Activated CD4-positive, alpha-beta T cell treated with anti-CD3 and anti-CD28 coated beads, Interleukin-2, amount 10 ng/mL, durations not matched to agents 24 days and 14 days (primary cell): Measurements from ENCODE around the gene RESF1. TPM values are rescaled to one million over a fixed set of nuclear protein-coding genes. Genes with fewer than 3 reads are reported as not detected.

Source experiments
- DNase-seq: peaks from one replicate; pipeline ENCODE4 v3.0.0; 2022
- H3K27ac Mint-ChIP-seq: one replicate; pipeline ENCODE4 v1.8.0; 2022; ENCODE audit warnings: mild to moderate bottlenecking, mixed read lengths
- H3K27me3 Mint-ChIP-seq: one replicate; pipeline ENCODE4 v1.8.0; 2022; ENCODE audit warnings: mixed read lengths
- H3K36me3 Mint-ChIP-seq: one replicate; pipeline ENCODE4 v1.8.0; 2022; ENCODE audit warnings: low read depth, mild to moderate bottlenecking, mixed read lengths
- H3K4me1 Mint-ChIP-seq: one replicate; pipeline ENCODE4 v1.8.0; 2021; ENCODE audit warnings: mixed read lengths
- H3K4me3 Mint-ChIP-seq: one replicate; pipeline ENCODE4 v1.8.0; 2022; ENCODE audit warnings: mild to moderate bottlenecking, moderate library complexity, mixed read lengths
- H3K9me3 Mint-ChIP-seq: one replicate; pipeline ENCODE4 v1.8.0; 2021; ENCODE audit warnings: mixed read lengths
- intact Hi-C: fragments of 100-400 bp; cut with micrococcal nuclease; formaldehyde crosslinking; loops from one replicate; pipeline ENCODE4 v1.15.1; 2023
- total RNA-seq: library from RNA; stranded (reverse); gene quantifications from 2 replicates; pipeline ENCODE4 v1.2.3, GENCODE V29; 2022

Gene RESF1
- total RNA-seq, 1 donor from 2014 or later, result 55.5 TPM

- H3K36me3 Mint-ChIP-seq, result peaks cover 35% of the 10 kb centered on the region
Observed at GRCh38 chr12:31950088-31950487, 9.1 kb upstream of the RESF1 start.

DNA sequence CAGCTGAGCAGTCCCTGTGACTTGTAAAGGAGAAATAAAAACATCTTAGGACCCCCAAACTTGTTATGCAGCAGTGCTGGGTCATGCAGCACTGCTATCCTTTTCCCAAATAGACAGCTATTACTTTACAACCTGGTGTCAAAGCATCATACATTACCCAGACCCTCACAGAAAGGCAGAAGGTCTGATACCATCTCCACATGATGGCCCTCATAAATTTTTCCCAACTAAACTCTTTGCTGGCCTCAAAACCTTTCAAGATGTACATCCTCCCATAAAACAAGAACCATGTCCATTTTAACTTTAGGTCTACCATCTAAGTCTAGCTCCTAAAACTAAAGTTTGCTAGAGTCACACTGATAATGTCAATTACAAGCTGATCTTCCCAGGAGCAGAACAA is 8.7 kb upstream of the RESF1 start:
- H3K27ac Mint-ChIP-seq, result no peak overlapping the region
- H3K9me3 Mint-ChIP-seq, result peaks cover 24% of the 10 kb centered on the region
- no peak overlapping the region for H3K4me3 Mint-ChIP-seq
- intact Hi-C loops, result no loop called here
- H3K4me1 Mint-ChIP-seq, result peaks cover 10% of the 10 kb centered on the region
- no peak for DNase-seq
- no peaks in the 10 kb centered on the region for H3K27me3 Mint-ChIP-seq
- peaks cover 38% of the 10 kb centered on the region for H3K36me3 Mint-ChIP-seq

More at GRCh38 chr12:31950088-31950487, 9.1 kb upstream of the RESF1 start:
- H3K4me1 Mint-ChIP-seq, result peaks cover 6% of the 10 kb centered on the region
- intact Hi-C loops, result no loop called here
- H3K27me3 Mint-ChIP-seq, result no peaks in the 10 kb centered on the region
- DNase-seq, result no peak
- H3K4me3 Mint-ChIP-seq, result no peak overlapping the region
- peaks cover 23% of the 10 kb centered on the region for H3K9me3 Mint-ChIP-seq
- no peak overlapping the region for H3K27ac Mint-ChIP-seq

- no peak overlapping the region for H3K27ac Mint-ChIP-seq
- DNase-seq, result no peak
- H3K4me3 Mint-ChIP-seq, result no peak overlapping the region
- H3K4me1 Mint-ChIP-seq, result peaks cover 12% of the 10 kb centered on the region
- H3K36me3 Mint-ChIP-seq, result peaks cover 41% of the 10 kb centered on the region
- no peaks in the 10 kb centered on the region for H3K27me3 Mint-ChIP-seq
- intact Hi-C loops, result no loop called here
- H3K9me3 Mint-ChIP-seq, result peaks cover 24% of the 10 kb centered on the region
Observed at GRCh38 chr12:31951008-31951407, 8.2 kb upstream of the RESF1 start.

DNA sequence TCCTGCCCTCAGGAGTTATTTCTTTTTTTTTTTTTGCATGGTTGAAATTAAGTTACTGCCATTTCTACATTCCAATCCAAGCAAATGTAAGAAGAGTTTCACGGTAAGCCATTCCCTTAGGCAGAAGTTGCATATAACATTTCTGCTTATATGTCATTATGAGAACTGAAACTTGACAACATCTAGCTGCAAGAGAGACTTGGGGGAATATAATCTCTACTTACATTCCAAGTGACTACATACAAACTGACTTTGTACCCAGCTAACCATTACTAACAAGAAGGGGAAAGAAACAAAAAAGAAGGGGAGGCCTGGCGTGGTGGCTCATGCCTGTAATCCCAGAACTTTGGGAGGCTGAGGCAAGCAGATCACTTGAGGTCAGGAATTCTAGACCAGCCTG is 7.3 kb upstream of the RESF1 start:
- no peak overlapping the region for H3K27ac Mint-ChIP-seq
- DNase-seq, result no peak
- peaks cover 29% of the 10 kb centered on the region for H3K9me3 Mint-ChIP-seq
- no peaks in the 10 kb centered on the region for H3K27me3 Mint-ChIP-seq
- peaks cover 17% of the 10 kb centered on the region for H3K4me1 Mint-ChIP-seq
- peaks cover 45% of the 10 kb centered on the region for H3K36me3 Mint-ChIP-seq
- intact Hi-C loops, result no loop called here
- no peak overlapping the region for H3K4me3 Mint-ChIP-seq

- no peak overlapping the region for H3K4me3 Mint-ChIP-seq
- H3K9me3 Mint-ChIP-seq, result peaks cover 26% of the 10 kb centered on the region
- DNase-seq, result no peak
- intact Hi-C loops, result no loop called here
- H3K4me1 Mint-ChIP-seq, result peaks cover 20% of the 10 kb centered on the region
- no peaks in the 10 kb centered on the region for H3K27me3 Mint-ChIP-seq
- no peak overlapping the region for H3K27ac Mint-ChIP-seq
- peaks cover 46% of the 10 kb centered on the region for H3K36me3 Mint-ChIP-seq
Observed at GRCh38 chr12:31952418-31952817, 6.8 kb upstream of the RESF1 start.

- Mint-ChIP-seq H3K27me3 (no peaks in the 10 kb centered on the region), H3K36me3 (peaks cover 39% of the 10 kb centered on the region), H3K4me3 (no peak overlapping the region), H3K9me3 (peaks cover 14% of the 10 kb centered on the region), H3K4me1 (peaks cover 31% of the 10 kb centered on the region), H3K27ac (no peak overlapping the region)
- intact Hi-C loops, result no loop called here
- no peak for DNase-seq
Observed at GRCh38 chr12:31954925-31955858, 4.0 kb upstream of the RESF1 start.

GRCh38 chr12:31958569-31959160 is 550 bp upstream of the RESF1 start:
- H3K27ac Mint-ChIP-seq, result peak overlapping the region; percentile 99
- H3K9me3 Mint-ChIP-seq, result peaks cover 8% of the 10 kb centered on the region
- peak overlapping the region; percentile 93 for H3K4me3 Mint-ChIP-seq
- H3K27me3 Mint-ChIP-seq, result no peaks in the 10 kb centered on the region
- intact Hi-C loops, result loop anchor here (1.0 to 2.0 kb wide), 7 partner anchors 33 to 796 kb away; partner anchors contain the start of genes ETFBKMT and YARS2
- peaks cover 48% of the 10 kb centered on the region for H3K36me3 Mint-ChIP-seq
- H3K4me1 Mint-ChIP-seq, result peaks cover 54% of the 10 kb centered on the region
- no peak for DNase-seq

DNA sequence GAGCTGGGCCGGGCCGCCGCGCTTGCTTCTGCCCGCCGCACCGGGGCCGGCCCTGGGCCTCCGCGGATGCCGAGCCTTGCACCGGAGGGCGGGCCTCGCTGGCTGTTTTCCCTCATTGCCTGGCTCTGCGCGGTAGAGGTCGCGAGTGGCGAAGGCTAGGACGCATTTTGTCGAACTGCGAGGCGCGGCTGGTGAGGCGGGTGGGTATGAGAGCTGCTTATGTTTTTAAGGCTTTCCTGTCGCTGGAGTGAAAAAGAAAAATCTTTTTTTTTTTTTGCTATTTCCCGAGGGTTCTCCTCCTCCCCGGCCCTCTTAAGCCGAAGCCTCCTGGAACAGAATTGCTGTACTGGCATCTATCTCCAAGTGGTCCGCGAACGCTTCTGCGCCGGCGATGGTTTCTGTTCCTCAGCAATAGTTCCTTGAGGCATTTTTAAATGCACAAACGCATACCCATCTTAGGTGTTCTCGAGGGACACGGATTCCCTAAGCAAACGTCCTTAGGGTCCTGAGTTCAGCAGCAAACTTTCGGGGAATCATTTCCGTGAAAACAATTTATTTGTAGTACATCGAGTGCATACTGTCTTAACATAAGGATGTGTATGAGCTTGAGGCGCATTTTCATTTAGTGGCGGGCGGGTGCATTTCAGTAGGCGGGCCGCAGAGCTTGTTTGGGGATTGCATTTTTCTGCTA is 631 bp downstream of the RESF1 start:
- H3K27ac Mint-ChIP-seq, result peak overlapping the region; percentile 98

DNA sequence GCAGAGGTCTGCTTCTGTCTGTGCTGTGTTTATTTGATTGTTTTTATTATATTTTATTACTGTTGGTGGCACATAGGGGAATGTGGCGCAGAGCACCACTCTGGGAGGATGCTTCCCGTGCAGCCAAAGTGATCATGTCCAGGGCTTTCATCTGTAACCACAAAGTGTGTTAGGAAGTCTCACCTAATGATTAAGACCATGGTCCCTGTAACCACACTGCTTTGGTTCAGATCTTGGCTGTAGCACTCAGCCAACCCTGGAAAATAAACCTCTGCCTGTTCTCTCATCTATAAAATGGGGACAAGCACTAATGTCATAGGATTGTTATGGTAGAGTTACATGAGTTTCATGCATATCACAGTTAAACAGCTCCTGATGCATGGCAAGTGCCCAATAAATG is 1.9 kb downstream of the RESF1 start:
- intact Hi-C loops, result loop anchor here (2.0 to 10.0 kb wide), 7 partner anchors 32 to 636 kb away; partner anchors contain the start of genes BICD1 and SINHCAF
- peaks cover 62% of the 10 kb centered on the region for H3K4me1 Mint-ChIP-seq
- peak; percentile 62 for DNase-seq
- no peaks in the 10 kb centered on the region for H3K27me3 Mint-ChIP-seq
- peak overlapping the region; percentile 98 for H3K27ac Mint-ChIP-seq
- peak overlapping the region; percentile 87 for H3K4me3 Mint-ChIP-seq
- H3K9me3 Mint-ChIP-seq, result peaks cover 8% of the 10 kb centered on the region
- peaks cover 61% of the 10 kb centered on the region for H3K36me3 Mint-ChIP-seq

More for the DNA sequence above, 631 bp downstream of the RESF1 start:
- intact Hi-C loops, result loop anchor here (1.0 to 10.0 kb wide), 16 partner anchors 31 to 795 kb away; partner anchors contain the start of genes BICD1, ETFBKMT, SINHCAF and YARS2
- H3K4me3 Mint-ChIP-seq, result peak overlapping the region; percentile 87
- peaks cover 58% of the 10 kb centered on the region for H3K36me3 Mint-ChIP-seq
- peaks cover 12% of the 10 kb centered on the region for H3K9me3 Mint-ChIP-seq
- no peak for DNase-seq
- peaks cover 62% of the 10 kb centered on the region for H3K4me1 Mint-ChIP-seq
- no peaks in the 10 kb centered on the region for H3K27me3 Mint-ChIP-seq

DNA sequence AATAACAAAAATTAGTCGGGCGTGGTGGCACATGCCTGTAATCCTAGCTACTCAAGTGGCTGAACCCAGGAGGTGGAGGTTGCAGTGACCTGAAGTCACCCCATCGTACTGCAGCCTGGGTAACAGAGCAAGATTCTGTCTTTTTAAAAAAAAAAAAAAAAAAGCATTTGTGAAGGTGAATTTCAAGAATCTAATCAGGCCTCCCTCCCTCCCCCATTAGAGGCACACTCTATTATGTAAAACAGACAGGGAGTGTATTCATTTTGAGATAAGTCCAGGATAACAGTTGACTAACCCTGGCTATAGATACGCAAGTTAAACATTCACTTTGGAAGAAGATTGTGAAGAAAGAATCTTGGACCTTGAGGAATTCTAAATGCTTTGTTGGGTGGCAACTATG is 2.9 kb downstream of the RESF1 start:
- peaks cover 67% of the 10 kb centered on the region for H3K4me1 Mint-ChIP-seq

GRCh38 chr12:31964280-31964679 is 5.1 kb downstream of the RESF1 start:
- intact Hi-C loops, result loop anchor here (5.0 to 10.0 kb wide), 4 partner anchors 162 to 639 kb away; partner anchors contain the start of gene SINHCAF
- Mint-ChIP-seq H3K4me3 (peak overlapping the region; percentile 23), H3K27ac (peak overlapping the region; percentile 16), H3K9me3 (peaks cover 10% of the 10 kb centered on the region), H3K27me3 (no peaks in the 10 kb centered on the region), H3K4me1 (peaks cover 61% of the 10 kb centered on the region), H3K36me3 (peaks cover 74% of the 10 kb centered on the region)
- DNase-seq, result no peak

More for the DNA sequence above, 2.9 kb downstream of the RESF1 start:
- peaks cover 10% of the 10 kb centered on the region for H3K9me3 Mint-ChIP-seq
- H3K36me3 Mint-ChIP-seq, result peaks cover 67% of the 10 kb centered on the region
- peak overlapping the region; percentile 66 for H3K27ac Mint-ChIP-seq
- H3K4me3 Mint-ChIP-seq, result peak overlapping the region; percentile 87
- DNase-seq, result no peak
- intact Hi-C loops, result loop anchor here (5.0 to 10.0 kb wide), 4 partner anchors 160 to 637 kb away; partner anchors contain the start of gene SINHCAF
- H3K27me3 Mint-ChIP-seq, result no peaks in the 10 kb centered on the region

DNA sequence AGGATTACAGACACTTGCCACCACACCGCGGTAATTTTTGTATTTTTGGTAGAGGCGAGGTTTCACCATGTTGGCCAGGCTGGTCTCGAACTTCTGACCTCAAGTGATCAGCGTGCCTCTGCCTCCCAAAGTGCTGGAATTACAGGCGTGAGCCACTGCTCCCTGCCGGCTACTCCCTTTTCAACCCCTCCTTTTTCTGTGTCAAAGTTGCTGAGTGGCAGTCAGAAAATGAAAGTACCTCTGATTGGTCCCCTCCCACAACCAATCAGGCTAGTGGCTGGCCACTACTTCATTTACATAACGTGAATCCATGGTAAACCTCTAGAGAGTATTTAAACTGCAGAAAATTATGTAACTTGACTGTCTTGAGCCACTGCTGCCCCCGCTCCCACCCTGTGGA is 5.9 kb downstream of the RESF1 start:
- Mint-ChIP-seq H3K36me3 (peaks cover 80% of the 10 kb centered on the region), H3K27me3 (no peaks in the 10 kb centered on the region), H3K27ac (no peak overlapping the region), H3K4me1 (peaks cover 61% of the 10 kb centered on the region), H3K4me3 (peak overlapping the region; percentile 9), H3K9me3 (peaks cover 10% of the 10 kb centered on the region)
- DNase-seq, result no peak
- intact Hi-C loops, result loop anchor here (10.0 kb wide), 2 partner anchors 170 to 640 kb away; partner anchors contain the start of gene SINHCAF

GRCh38 chr12:31966558-31967205 is 7.5 kb downstream of the RESF1 start:
- Mint-ChIP-seq H3K4me3 (peak overlapping the region; percentile 61), H3K9me3 (peaks cover 14% of the 10 kb centered on the region), H3K27me3 (no peaks in the 10 kb centered on the region), H3K4me1 (peaks cover 51% of the 10 kb centered on the region), H3K36me3 (peaks cover 88% of the 10 kb centered on the region), H3K27ac (peak overlapping the region; percentile 80)
- intact Hi-C loops, result loop anchor here (10.0 kb wide), 2 partner anchors 168 to 642 kb away; partner anchors contain the start of gene SINHCAF
- DNase-seq, result no peak
